LHCN-M2 (cell line): Measurements from ENCODE around the gene URAD. TPM values are rescaled to one million over a fixed set of nuclear protein-coding genes. Genes with fewer than 3 reads are reported as not detected.
A peak's percentile ranks its signal among the peaks of the same experiment; 100 is the strongest.

Experiments used
- DNase-seq: peaks from one replicate; pipeline ENCODE4 v3.0.0-alpha.2; 2012; ENCODE audit warnings: low read depth
- total RNA-seq: library from RNA; depleted of rRNA; stranded (reverse); fragments of >200 nt; gene quantifications from 2 replicates; pipeline ENCODE4 v1.2.3, GENCODE V29; 2014; rRNA removed

The URAD gene
- total RNA-seq, 1 experiment from 2014 or later: not detected

DNA sequence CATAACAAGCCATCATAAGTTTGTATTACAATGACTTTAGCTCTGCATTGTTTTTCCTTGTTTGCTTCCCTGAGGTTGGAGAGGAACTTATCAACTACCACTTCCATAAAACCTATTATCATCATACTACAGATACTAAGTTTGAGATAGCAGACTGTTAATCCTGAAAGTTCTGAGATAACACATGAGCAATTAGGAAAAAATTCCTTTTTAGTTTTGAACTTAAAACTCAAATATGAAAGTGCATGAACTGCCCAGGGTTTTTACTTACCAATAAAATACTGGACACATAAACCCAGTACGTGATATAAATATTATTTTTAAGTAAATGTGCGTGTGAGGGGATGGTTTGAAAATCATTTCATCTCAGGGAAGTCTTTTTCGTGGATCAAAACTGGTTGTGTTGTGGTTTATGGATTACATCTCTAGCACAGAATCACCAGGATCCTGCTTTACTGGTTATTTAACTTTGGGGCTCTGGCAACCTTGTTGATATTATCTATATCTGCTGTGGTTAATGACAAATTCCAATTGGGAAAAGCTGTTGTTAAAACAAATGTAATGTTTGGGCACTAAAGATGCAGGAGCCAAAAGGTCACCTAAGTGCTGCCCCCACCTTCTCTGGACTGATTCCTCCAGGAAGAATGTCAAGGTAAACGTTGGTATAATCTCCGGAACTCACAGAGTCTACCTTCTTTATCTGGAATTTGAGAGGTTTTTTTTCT lies 31.8 kb downstream of the URAD start:
- no peak for DNase-seq

GRCh38 chr13:27955014-27955591 lies 33.4 kb downstream of the URAD start:
- DNase-seq: no peak

DNA sequence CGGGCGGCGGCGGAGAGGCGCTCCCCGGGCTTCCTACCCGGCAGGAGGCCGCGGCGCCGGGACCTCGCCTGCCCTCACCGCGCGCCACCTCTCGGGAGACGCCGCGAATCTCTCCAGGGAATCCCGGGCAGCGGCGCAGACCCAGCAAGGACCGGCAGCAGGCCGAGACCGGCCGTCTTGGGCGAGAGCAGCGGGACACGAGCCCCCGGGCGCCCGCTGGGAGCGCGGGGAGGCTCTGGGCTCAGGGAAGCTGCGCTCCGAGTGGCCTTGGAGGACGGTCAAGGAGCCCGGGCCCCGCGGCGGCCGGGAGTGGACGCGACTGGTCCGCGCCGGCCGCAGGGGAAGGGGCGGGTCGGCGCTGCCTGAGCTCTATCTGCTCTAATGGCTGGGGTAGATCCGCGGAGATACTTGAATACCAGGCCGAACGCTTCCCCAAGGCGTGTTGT lies 34.1 kb downstream of the URAD start:
- DNase-seq: no peak

DNA sequence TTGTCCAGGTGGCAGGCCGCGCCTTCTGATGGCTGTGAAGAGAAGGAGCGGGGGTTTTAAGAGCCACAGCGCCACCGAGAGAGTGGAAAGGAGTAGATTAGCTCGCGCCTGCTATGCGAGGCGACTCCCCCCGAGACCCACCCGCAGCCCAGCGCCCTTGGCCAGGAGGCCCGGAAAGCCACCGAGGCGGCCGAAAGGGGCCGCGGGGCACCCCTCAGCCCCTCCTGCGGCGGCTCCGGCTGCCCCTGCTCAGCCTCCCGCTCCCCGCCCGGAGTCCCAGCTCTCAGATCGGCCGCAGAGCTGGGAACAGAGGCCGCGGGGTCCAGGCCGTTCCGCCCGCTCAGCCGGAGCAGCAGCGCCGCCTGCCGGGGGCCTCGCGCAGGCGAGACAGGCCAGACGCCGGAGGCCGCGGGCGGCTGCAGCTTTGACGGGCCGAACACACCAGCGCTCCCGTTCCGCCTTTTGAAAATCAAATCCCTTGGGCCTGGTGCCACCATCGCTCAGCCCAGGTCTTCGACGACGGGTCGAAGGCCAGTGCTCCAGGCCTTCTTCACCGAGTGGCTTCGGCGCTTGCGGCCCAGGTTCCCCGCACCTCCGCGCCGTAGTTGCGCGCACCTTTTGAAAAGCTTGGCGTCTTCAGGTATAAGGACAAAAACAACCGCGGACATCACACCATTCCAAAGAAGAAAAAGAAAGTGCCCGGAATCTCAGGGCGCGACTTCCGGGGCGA lies 34.7 kb downstream of the URAD start:
- peak; percentile 12 for DNase-seq

DNA sequence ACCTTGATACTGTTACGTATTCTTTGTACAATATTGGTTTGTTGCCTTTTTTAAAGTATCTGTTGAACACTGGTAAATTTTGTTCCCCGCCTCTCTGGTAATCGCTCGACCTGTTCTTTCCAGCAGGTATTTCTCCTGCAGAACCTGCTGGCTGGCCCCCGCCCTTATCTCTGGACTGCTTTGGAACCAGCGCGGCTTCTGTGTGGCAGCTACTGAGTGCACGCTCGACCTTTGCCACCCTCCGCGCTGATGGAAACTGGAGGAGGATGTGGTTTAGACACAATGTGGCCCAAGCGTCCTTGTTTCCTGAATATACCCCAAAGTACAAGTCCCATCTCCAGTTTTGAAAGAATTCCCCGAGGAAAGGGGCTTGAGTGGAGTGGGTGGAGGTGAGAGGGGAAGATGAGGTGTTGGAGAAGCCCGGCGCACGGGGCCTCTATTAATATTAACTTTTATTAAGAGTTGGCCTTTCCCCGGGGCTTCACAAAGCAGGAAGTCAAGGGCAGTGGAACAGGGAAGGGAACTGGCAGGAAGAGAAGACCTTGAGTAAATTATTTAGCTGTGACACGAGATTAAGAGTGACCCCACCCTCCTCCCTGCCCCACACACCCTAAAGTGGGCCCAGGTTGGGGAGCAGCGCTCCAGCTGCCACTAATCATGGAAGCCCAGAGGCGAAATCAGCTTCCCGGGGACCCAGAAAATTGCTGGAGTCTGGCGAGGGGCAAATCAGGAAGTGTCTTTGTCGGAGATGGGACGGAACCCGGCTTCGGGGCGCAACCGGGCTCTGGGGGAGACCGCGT lies 35.4 kb downstream of the URAD start:
- no peak for DNase-seq

- no peak for DNase-seq
These were observed 45.5 kb downstream of the URAD start for GRCh38 chr13:27942972-27943371.

DNA sequence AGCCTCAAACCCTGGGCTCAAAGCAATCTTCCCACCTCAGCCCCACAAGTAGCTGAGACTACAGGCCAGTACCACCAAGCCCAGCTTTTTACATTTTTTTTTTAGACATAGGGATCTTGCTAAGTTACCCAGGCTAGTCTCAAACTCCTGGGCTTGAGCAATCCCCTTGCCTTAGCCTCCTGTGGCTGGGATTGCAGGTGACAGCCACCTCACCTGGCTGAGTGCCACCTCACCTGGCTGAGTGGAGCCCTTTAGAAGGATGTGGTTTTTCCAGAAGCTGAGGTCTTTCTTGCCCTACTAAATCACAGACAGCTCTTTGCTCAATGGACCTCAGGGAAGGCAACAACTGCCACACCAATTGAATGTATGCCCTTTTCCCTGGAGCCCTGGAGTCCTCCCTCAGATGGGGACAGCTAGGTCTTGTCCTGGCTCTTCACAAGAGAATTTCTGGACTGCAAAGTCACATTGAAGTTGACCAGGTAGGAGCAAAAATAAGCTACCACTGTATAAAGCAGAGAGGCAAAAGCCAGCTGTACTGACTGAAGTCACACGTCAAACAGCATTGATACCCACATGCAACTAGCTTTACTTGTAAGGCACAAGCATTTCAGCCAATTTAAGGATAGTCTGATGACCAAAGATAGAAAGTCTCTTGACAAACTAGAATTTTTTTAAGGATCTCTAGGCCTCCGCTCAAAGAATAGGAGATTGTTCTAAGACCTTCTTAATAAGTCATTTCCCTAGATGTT lies 54.7 kb downstream of the URAD start:
- DNase-seq: no peak

DNA sequence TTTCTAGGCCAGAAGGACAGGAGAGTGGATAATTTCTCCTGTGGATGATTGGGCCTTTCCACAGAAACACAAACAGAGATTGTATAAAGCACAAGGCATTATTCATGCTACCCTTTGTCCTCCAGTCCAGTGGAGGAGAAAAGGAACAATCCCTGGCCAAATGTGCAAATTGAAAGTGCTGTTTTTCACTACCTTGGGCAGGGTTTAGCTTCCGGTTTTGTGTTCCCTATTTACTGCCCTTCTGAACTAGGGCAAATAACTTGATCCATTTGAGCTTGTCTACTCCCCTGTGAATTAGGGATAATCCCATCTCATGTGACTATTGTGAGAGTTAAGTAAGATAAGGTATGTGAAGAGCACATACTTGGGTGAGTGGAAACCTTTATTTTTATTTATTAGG lies 55.4 kb downstream of the URAD start:
- DNase-seq: no peak

DNA sequence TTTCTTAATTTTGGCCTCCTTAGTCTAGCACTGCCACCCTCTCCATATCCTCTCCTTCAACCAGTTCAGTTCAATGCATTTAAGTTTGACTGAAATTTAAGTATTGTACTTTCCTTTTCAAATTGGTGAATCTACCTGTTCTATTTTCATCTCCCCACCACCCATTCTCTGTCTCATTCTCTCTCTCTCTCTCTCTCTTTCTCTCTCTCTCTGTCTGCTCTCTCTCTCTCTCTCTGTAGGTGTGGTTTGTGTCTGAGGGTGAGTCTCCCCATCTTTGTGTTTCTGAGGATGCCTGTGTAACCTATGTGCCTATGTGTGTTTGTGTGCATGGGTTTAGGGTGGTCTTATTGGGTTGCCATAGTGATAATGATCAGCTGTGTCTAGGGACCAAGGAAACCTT lies 58.6 kb downstream of the URAD start:
- DNase-seq: no peak

DNA sequence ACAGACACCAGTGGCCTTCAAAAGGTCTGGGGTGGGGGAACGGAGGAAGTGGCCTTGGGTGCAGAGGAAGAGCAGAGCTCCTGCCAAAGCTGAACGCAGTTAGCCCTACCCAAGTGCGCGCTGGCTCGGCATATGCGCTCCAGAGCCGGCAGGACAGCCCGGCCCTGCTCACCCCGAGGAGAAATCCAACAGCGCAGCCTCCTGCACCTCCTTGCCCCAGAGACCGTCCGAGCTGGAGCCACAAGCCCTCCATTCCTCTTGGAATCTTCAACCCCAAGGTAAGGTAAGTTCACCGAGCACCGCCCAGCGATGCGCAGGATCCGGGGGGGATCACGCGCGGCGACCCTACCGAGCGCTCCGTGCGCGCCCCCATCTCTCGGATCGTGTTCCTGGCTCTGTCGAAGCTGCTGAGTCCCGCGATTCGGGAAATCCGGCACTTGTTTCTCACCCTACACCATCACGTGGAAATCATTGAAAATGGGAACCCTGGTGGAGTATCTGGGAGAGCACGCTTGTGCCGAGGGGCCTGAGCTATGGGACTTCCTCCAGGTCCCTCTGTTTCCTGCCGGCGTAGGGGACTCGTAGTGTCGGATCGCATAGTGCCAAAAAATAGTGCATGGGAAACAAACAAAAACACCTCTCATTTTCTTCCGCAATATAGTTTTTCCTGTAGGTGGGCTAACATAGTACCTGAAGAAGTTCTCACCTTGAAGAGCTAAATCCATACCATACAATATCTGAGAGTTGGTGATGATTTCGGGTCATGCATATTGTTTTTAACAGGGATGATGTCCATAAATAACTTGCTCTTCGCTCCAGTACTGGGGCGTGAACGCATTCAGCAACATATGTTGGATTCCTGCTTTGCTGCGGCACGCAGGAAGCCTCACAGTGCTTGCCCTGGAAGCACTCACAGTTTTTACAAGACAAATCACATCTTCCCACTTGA lies 59.4 kb downstream of the URAD start:
- DNase-seq: no peak

DNA sequence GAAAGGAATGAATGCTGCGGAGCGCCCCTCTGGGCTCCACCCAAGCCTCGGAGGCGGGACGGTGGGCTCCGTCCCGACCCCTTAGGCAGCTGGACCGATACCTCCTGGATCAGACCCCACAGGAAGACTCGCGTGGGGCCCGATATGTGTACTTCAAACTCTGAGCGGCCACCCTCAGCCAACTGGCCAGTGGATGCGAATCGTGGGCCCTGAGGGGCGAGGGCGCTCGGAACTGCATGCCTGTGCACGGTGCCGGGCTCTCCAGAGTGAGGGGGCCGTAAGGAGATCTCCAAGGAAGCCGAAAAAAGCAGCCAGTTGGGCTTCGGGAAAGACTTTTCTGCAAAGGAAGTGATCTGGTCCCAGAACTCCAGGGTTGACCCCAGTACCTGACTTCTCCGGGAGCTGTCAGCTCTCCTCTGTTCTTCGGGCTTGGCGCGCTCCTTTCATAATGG lies 60.1 kb downstream of the URAD start:
- DNase-seq: no peak

Other genes starting within 250 kb of the URAD start
- not detected in 2 replicates for gene GSX1, start 196.2 kb downstream of the URAD start, total RNA-seq
- gene PDX1, start 68.7 kb downstream of the URAD start, total RNA-seq: not detected in 2 replicates
- gene CDX2, start 19.4 kb downstream of the URAD start, total RNA-seq: not detected in 2 replicates
- gene FLT3, start 111.9 kb upstream of the URAD start, total RNA-seq: not detected in 2 replicates
- gene PAN3, start 149.9 kb upstream of the URAD start, total RNA-seq: 10.6 and 13.0 TPM in 2 replicates